Naive thymus-derived CD4-positive, alpha-beta T cell (primary cell): ENCODE measurements around the gene ACTA2. TPM values are rescaled to one million over a fixed set of nuclear protein-coding genes. Genes with fewer than 3 reads are reported as not detected.

Experiments used
- ATAC-seq: fragments of 150-1000 bp; cut with Tn5 transposase; 2 replicates; pipeline ENCODE4 v1.10.0; 2021; ENCODE audit warnings: mild to moderate bottlenecking, moderate library complexity
- CTCF ChIA-PET: fragments of 350-600 bp; sonication (Branson Sonifier 250); formaldehyde crosslinking; loops from one replicate; lab custom pipeline; 2021; ENCODE audit warnings: antibody characterized with exemption; lab: Charles Lee
- POLR2A ChIA-PET: fragments of 350-600 bp; sonication (Branson Sonifier 250); formaldehyde crosslinking; loops from one replicate; lab custom pipeline; 2021; ENCODE audit warnings: antibody characterized with exemption, inconsistent platforms; lab: Charles Lee
- DNase-seq, 9 donors: peaks; one replicate each; pipeline versions ENCODE4 v3.0.0 to v3.0.0-alpha.2; 2020 to 2022; ENCODE audit warnings: mixed read lengths in 1 of 9
- H3K27ac ChIP-seq: one replicate; pipeline ENCODE4 v1.7.0; 2013; ENCODE audit warnings: mild to moderate bottlenecking, low read depth, low read length, moderate library complexity
- H3K27me3 ChIP-seq, 2 donors: one replicate each; pipeline ENCODE4 v1.7.0; 2013; ENCODE audit warnings: low read length in 2 of 2, mild to moderate bottlenecking in 2 of 2, moderate library complexity in 2 of 2; ENCODE audit not compliant: control insufficient read depth in 2 of 2, insufficient read depth in 2 of 2
- H3K36me3 ChIP-seq, 3 experiments: 1 replicate in 2 of 3; 2 replicates in 1 of 3; pipeline ENCODE4 v1.7.0; 2013; ENCODE audit warnings: low read length in 3 of 3, mild to moderate bottlenecking in 3 of 3, moderate library complexity in 1 of 3; ENCODE audit not compliant: insufficient read depth in 3 of 3, control insufficient read depth in 2 of 3
- H3K4me1 ChIP-seq, 2 donors: one replicate each; pipeline ENCODE4 v1.7.0; 2013; ENCODE audit warnings: low read length in 2 of 2, mild to moderate bottlenecking in 2 of 2, moderate library complexity in 1 of 2; ENCODE audit not compliant: control insufficient read depth in 2 of 2, insufficient read depth in 2 of 2
- H3K4me3 ChIP-seq: 2 replicates; pipeline ENCODE4 v1.7.0; 2013; ENCODE audit warnings: mild to moderate bottlenecking, low read length
- H3K9me3 ChIP-seq, 3 experiments: 1 replicate in 2 of 3; 2 replicates in 1 of 3; pipeline ENCODE4 v1.7.0; 2013; ENCODE audit warnings: low read length in 3 of 3; ENCODE audit not compliant: control insufficient read depth in 2 of 3
- H3K27ac Mint-ChIP-seq, 9 donors: one replicate each; pipeline ENCODE4 v1.8.0; 2020 to 2022; ENCODE audit warnings: mixed read lengths in 9 of 9, mild to moderate bottlenecking in 8 of 9, moderate library complexity in 5 of 9, inconsistent platforms in 2 of 9
- H3K27me3 Mint-ChIP-seq, 5 donors: one replicate each; pipeline ENCODE4 v1.8.0; 2021 to 2022; ENCODE audit warnings: mixed read lengths in 5 of 5, mild to moderate bottlenecking in 1 of 5
- H3K36me3 Mint-ChIP-seq, 5 donors: one replicate each; pipeline ENCODE4 v1.8.0; 2020 to 2022; ENCODE audit warnings: mixed read lengths in 5 of 5, mild to moderate bottlenecking in 3 of 5, inconsistent platforms in 1 of 5
- H3K4me1 Mint-ChIP-seq, 7 donors: one replicate each; pipeline ENCODE4 v1.8.0; 2020 to 2022; ENCODE audit warnings: mixed read lengths in 7 of 7, mild to moderate bottlenecking in 3 of 7, inconsistent platforms in 1 of 7
- H3K4me3 Mint-ChIP-seq, 10 donors: one replicate each; pipeline ENCODE4 v1.8.0; 2020 to 2022; ENCODE audit warnings: mild to moderate bottlenecking in 10 of 10, mixed read lengths in 10 of 10, moderate library complexity in 6 of 10, inconsistent platforms in 2 of 10
- H3K9me3 Mint-ChIP-seq, 11 donors: one replicate each; pipeline ENCODE4 v1.8.0; 2020 to 2022; ENCODE audit warnings: mixed read lengths in 11 of 11, mild to moderate bottlenecking in 4 of 11, inconsistent platforms in 1 of 11, moderate library complexity in 1 of 11
- intact Hi-C, 2 donors: fragments of 100-400 bp; cut with micrococcal nuclease; formaldehyde crosslinking; loops; one replicate each; pipeline ENCODE4 v1.15.1; 2023
- polyA plus RNA-seq, 2 donors: library from polyadenylated mRNA; unstranded; fragments of 300-500 nt; fragmentation: Illumina TruSeq; gene quantifications; one replicate each; pipeline ENCODE4 v1.2.3, GENCODE V29; 2021
- total RNA-seq, 6 experiments: library from RNA in 5 of 6; stranded (reverse) in 5 of 6; gene quantifications; 1 replicate in 5 of 6; 2 replicates in 1 of 6; pipeline ENCODE4 v1.2.3 and lab custom pipeline; 2021 to 2026

Gene ACTA2
- total and polyA plus RNA-seq, 7 experiments from 2014 or later, result 0.56 to 12.0 (median 1.3) TPM

DNA sequence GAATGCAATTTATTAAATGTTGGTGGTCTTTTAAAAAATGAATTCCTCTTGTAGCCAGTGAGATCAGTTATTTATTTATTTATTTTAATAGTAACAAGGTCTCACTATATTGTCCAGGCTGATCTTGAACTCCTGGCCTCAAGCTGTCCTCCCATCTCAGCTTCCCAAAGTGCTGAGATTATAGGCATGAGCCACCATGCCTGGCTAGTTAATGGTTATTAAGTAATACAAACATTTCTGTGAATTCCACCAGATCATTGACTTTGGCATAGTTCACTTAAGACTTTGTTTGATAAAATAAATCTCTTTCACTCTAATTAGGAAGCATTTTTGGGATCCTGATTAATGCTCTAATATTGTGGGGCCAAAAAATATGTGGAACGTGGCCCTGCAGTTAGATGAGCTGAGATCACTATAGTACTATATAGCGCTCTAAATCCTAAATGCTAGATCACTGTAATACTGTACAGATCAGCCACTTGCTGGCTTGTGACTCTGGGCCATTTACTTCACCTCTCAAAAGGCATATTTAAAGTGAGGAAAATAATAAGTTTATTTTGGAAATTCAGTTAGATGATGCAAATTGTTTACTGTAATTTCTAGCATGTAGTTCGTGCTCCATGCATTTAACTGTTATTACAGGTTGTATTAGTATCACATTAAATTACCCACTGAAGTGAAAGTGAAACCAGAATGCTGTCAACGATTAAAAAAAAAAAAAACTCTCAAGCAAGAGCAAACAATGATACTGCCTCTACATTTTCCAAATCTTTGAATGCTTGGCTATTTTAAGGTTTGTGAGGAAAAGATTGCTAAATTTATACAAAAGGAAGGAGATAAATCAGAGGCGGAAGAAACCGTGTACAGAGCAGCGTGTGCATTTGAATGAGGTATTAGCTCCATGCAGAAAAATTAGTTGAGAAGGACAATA, 22.1 kb upstream of the ACTA2 start:
- H3K27me3 Mint-ChIP-seq, result peaks cover 0 to 9% (median 0%) of the 10 kb centered on the region in 5 donors

DNA sequence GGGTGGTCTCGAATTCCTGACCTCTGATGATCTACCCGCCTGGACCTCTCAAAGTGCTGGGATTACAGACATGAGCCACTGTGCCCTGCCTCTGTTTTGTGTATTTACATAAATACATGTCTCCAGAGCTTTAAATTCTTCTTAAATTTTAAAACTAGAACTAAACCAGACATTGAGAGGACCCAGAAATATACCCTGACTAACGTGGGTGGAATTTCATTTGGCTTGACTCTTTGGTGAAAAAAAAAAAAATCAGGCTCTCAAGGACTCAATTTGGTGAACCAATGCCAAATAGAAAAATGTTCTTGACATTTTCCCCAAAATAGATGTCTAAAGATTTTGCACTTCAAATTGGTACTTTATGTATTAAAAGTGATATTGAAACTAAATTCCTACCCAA, 21.4 kb upstream of the ACTA2 start:
- peaks cover 0 to 14% (median 0%) of the 10 kb centered on the region in 5 donors for H3K27me3 Mint-ChIP-seq
- peak overlapping the region in 1 of 10 donors; percentile 96 for H3K4me3 Mint-ChIP-seq
- no peak for DNase-seq
- no peak overlapping the region for H3K27ac Mint-ChIP-seq
- intact Hi-C loops, result loop anchor here in 1 of 2 donors (1.0 kb wide), 1 partner anchor 39 kb away; no protein-coding TSS in a partner anchor
- no peaks in the 10 kb centered on the region for H3K36me3 ChIP-seq
- peaks cover 4 to 23% (median 16%) of the 10 kb centered on the region in 7 donors for H3K4me1 Mint-ChIP-seq
- ATAC-seq, result no peak
- no peak overlapping the region for H3K4me3 ChIP-seq
- ChIA-PET POLR2A (interaction anchor here (0.5 to 1.7 kb wide), 6 partner anchors 11 to 448 kb away, joined by 3 to 7 read pairs (median 4); partner anchors contain the start of gene FAS), CTCF (interaction anchor here (0.5 to 1.6 kb wide), 3 partner anchors 41 to 56 kb away, joined by 3 to 5 read pairs (median 4); no protein-coding TSS in a partner anchor)
- no peaks in the 10 kb centered on the region for H3K27me3 ChIP-seq
- no peaks in the 10 kb centered on the region for H3K9me3 Mint-ChIP-seq
- no peak overlapping the region for H3K27ac ChIP-seq
- peaks cover 0 to 9% (median 0%) of the 10 kb centered on the region in 5 donors for H3K36me3 Mint-ChIP-seq
- no peaks in the 10 kb centered on the region for H3K9me3 ChIP-seq
- H3K4me1 ChIP-seq, result peaks cover 7 to 14% of the 10 kb centered on the region in 2 donors

More for the DNA sequence above, 22.1 kb upstream of the ACTA2 start:
- DNase-seq (peak in 5 of 9 donors; percentile 28 to 47 (median 36)), ATAC-seq (peak; percentile 55)
- peak overlapping the region; percentile 88 to 99 (median 93) for H3K27ac Mint-ChIP-seq
- intact Hi-C loops, result loop anchor here (1.0 to 5.0 kb wide), 6 partner anchors 10 to 728 kb away; partner anchors contain the start of genes FAS (in 1 of the 2) and KIF20B (in 1 of the 2)
- peaks cover 0 to 7% (median 0%) of the 10 kb centered on the region in 5 donors for H3K36me3 Mint-ChIP-seq
- Histone ChIP-seq H3K4me1 (peaks cover 7 to 14% of the 10 kb centered on the region in 2 donors), H3K36me3 (no peaks in the 10 kb centered on the region), H3K4me3 (peak overlapping the region; percentile 46), H3K9me3 (no peaks in the 10 kb centered on the region), H3K27ac (peak overlapping the region; percentile 65), H3K27me3 (no peaks in the 10 kb centered on the region)
- H3K9me3 Mint-ChIP-seq, result no peaks in the 10 kb centered on the region
- POLR2A ChIA-PET, result interaction anchor here (0.5 to 1.7 kb wide), 6 partner anchors 11 to 449 kb away, joined by 3 to 7 read pairs (median 4); partner anchors contain the start of gene FAS
- CTCF ChIA-PET, result interaction anchor here (0.5 to 1.6 kb wide), 3 partner anchors 42 to 55 kb away, joined by 3 to 5 read pairs (median 3); no protein-coding TSS in a partner anchor
- H3K4me3 Mint-ChIP-seq, result peak overlapping the region; percentile 84 to 100 (median 90)
- peaks cover 4 to 26% (median 16%) of the 10 kb centered on the region in 7 donors for H3K4me1 Mint-ChIP-seq

DNA sequence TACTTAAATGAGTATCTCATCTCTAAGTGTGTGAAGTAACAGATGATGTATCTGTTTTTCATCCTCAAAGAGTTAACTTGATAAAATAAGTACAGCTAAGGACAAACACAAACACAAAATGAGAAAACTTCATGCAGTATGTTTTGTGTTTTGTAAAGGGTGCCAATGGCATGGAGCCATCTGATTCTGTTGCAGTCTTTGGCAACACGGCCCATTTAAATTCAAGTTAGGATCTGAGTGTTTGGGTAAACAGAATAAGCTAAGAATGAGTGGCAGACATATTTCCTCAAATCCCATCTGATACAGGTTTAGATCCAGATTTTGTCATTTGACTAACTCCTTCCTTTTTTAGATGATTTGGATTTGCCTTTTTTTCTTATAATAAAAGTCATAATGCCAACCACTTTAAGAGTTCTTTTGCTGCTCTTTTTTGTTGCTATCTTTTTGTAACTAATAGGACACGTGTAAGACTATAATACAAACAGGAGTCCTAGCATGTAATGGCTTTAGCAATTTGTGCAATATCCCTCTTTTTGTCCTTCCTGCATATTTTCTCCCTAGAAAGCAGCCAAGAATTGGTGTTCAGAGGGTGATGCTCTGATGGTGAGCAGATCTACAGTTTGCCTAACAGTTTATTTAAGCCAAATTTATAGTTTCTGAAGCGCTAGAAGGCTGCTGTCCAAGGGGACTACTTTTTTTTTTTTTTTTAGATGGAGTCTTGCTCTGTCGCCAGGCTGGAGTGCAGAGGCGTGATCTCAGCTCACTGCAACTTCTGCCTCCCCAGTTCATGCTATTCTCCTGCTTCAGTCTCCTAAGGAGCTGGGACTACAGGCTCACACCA, 18.9 kb upstream of the ACTA2 start:
- no peak overlapping the region for H3K27ac ChIP-seq
- H3K27me3 Mint-ChIP-seq, result peaks cover 0 to 21% (median 0%) of the 10 kb centered on the region in 5 donors
- no peaks in the 10 kb centered on the region for H3K36me3 ChIP-seq
- no peaks in the 10 kb centered on the region for H3K9me3 ChIP-seq
- POLR2A ChIA-PET, result no interaction called here
- peaks cover 7 to 14% of the 10 kb centered on the region in 2 donors for H3K4me1 ChIP-seq
- no peaks in the 10 kb centered on the region for H3K27me3 ChIP-seq
- H3K27ac Mint-ChIP-seq, result peak overlapping the region in 1 of 9 donors; percentile 43
- CTCF ChIA-PET, result no interaction called here
- intact Hi-C loops, result no loop called here
- peaks cover 4 to 22% (median 16%) of the 10 kb centered on the region in 7 donors for H3K4me1 Mint-ChIP-seq
- DNase-seq (no peak), ATAC-seq (no peak)
- H3K4me3 Mint-ChIP-seq, result no peak overlapping the region
- H3K36me3 Mint-ChIP-seq, result peaks cover 0 to 9% (median 0%) of the 10 kb centered on the region in 5 donors
- no peaks in the 10 kb centered on the region for H3K9me3 Mint-ChIP-seq
- no peak overlapping the region for H3K4me3 ChIP-seq

- POLR2A ChIA-PET, result interaction anchor here (0.6 kb wide), 1 partner anchor 108 kb away, joined by 4 read pairs; no protein-coding TSS in a partner anchor
- H3K27ac ChIP-seq, result no peak overlapping the region
- DNase-seq, result no peak
These were observed 15.8 kb upstream of the ACTA2 start for GRCh38 chr10:88968391-88968790.

DNA sequence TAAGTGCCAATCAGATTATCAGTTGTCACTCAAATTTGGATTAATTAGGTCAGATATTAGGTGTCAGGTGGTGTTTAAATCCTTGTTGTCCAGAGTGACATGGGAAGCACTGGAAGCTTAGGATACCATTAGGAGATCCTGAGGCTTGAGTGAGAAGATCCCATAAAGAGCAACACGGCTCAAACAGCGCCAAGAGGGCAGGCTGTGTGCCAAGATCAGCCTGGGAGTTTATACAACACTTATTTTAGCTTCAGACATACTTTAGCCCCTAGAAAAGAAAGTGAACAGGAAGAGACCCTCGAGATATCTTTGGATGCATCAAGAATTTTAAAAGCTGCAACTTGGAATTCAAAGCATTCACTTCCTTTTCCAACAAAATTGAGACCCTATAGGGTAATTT, 14.2 kb upstream of the ACTA2 start:
- no peaks in the 10 kb centered on the region for H3K36me3 ChIP-seq
- Mint-ChIP-seq H3K4me3 (no peak overlapping the region), H3K4me1 (peaks cover 9 to 15% (median 12%) of the 10 kb centered on the region in 7 donors), H3K9me3 (peaks cover 0 to 2% (median 0%) of the 10 kb centered on the region in 11 donors), H3K36me3 (peaks cover 0 to 5% (median 0%) of the 10 kb centered on the region in 5 donors), H3K27ac (no peak overlapping the region), H3K27me3 (peaks cover 0 to 19% (median 0%) of the 10 kb centered on the region in 5 donors)
- ChIA-PET POLR2A (no interaction called here), CTCF (no interaction called here)
- no peaks in the 10 kb centered on the region for H3K9me3 ChIP-seq
- intact Hi-C loops, result no loop called here
- no peak overlapping the region for H3K4me3 ChIP-seq
- no peak for DNase-seq
- H3K4me1 ChIP-seq, result peaks cover 6 to 11% of the 10 kb centered on the region in 2 donors
- no peak overlapping the region for H3K27ac ChIP-seq
- H3K27me3 ChIP-seq, result no peaks in the 10 kb centered on the region
- ATAC-seq, result no peak

More at GRCh38 chr10:88968391-88968790, 15.8 kb upstream of the ACTA2 start:
- intact Hi-C loops, result no loop called here
- Mint-ChIP-seq H3K36me3 (peaks cover 0 to 6% (median 0%) of the 10 kb centered on the region in 5 donors), H3K4me3 (no peak overlapping the region), H3K27ac (no peak overlapping the region), H3K27me3 (peaks cover 0 to 21% (median 0%) of the 10 kb centered on the region in 5 donors), H3K9me3 (no peaks in the 10 kb centered on the region), H3K4me1 (peaks cover 0 to 5% (median 0%) of the 10 kb centered on the region in 7 donors)
- ATAC-seq, result no peak
- Histone ChIP-seq H3K27me3 (no peaks in the 10 kb centered on the region), H3K9me3 (no peaks in the 10 kb centered on the region), H3K4me1 (no peaks in the 10 kb centered on the region), H3K4me3 (no peak overlapping the region), H3K36me3 (no peaks in the 10 kb centered on the region)
- CTCF ChIA-PET, result interaction anchor here (1.4 kb wide), 1 partner anchor 34 kb away, joined by 4 read pairs; no protein-coding TSS in a partner anchor
